Measurements from ENCODE around the gene DYNLRB1. TPM values are rescaled to one million over a fixed set of nuclear protein-coding genes. Genes with fewer than 3 reads are reported as not detected.

DYNLRB1 gene
- total and polyA plus RNA-seq, 2 of the 13 experiments (the other 11 are each of a cell fraction or from before 2014, with no cell fraction given): 140 to 244 TPM

GRCh38 chr20:34525709-34526416 lies 9.6 kb downstream of the DYNLRB1 start (continued):
- TF ChIP-seq FOXJ3 (CRISPR knock-in tag; IDR thresholded peaks at IDR 0.05; ENCODE audit: borderline replicate concordance): peak; percentile 70
- peak; percentile 77 for TF ChIP-seq PHF21A (CRISPR knock-in tag; IDR thresholded peaks at IDR 0.05)
- no peak for TF ChIP-seq RBAK (CRISPR knock-in tag; IDR thresholded peaks at IDR 0.05)
- TF ChIP-seq RBFOX2 (IDR thresholded peaks at IDR 0.05; ENCODE audit: low read depth, low read length): peak; percentile 43
- peak; percentile 39 for TF ChIP-seq ZNF768 (CRISPR knock-in tag; IDR thresholded peaks at IDR 0.05)
- TF ChIP-seq CREM (IDR thresholded peaks at IDR 0.05): peak; percentile 72
- TF ChIP-seq CREM (CRISPR knock-in tag; IDR thresholded peaks at IDR 0.05): no peak
- TF ChIP-seq PITX1 (CRISPR knock-in tag; IDR thresholded peaks at IDR 0.05): peak; percentile 86
- TF ChIP-seq ZNF33B (CRISPR knock-in tag; IDR thresholded peaks at IDR 0.05): no peak
- 0 out of 2 replicates have a peak, but pooled peaks have one; percentile 13 for TF ChIP-seq RAD21 (CRISPR knock-in tag; IDR thresholded peaks at IDR 0.05)
- no peak for TF ChIP-seq TERF1 (CRISPR knock-in tag; IDR thresholded peaks at IDR 0.05)
- TF ChIP-seq ZNF878 (CRISPR knock-in tag; IDR thresholded peaks at IDR 0.05): peak; percentile 95
- peak; percentile 60 for TF ChIP-seq CREB1 (IDR thresholded peaks at IDR 0.05)
- TF ChIP-seq CREB1 (CRISPR knock-in tag; IDR thresholded peaks at IDR 0.05): peak; percentile 88
- peak; percentile 98 for TF ChIP-seq ZNF501 (CRISPR knock-in tag; IDR thresholded peaks at IDR 0.05)
- peak; percentile 65 for TF ChIP-seq KDM6A (CRISPR knock-in tag; IDR thresholded peaks at IDR 0.05; ENCODE audit: low read depth)
- TF ChIP-seq NR0B2 (CRISPR knock-in tag; IDR thresholded peaks at IDR 0.05): peak; percentile 73
- no peak for TF ChIP-seq SOX6 (IDR thresholded peaks at IDR 0.05)
- TF ChIP-seq SOX6 (CRISPR knock-in tag; IDR thresholded peaks at IDR 0.05): peak; percentile 92
- TF ChIP-seq ZBTB25 (CRISPR knock-in tag; IDR thresholded peaks at IDR 0.05): no peak; the same call in 1 of the 2 replicates
- TF ChIP-seq HDAC1 (CRISPR knock-in tag; IDR thresholded peaks at IDR 0.05): peak; percentile 98
- TF ChIP-seq NFYC (CRISPR knock-in tag; IDR thresholded peaks at IDR 0.05): peak; percentile 43
- TF ChIP-seq REL (CRISPR knock-in tag; conservative IDR thresholded peaks at IDR 0.05): no peak; the same call in 1 of the 2 replicates
- TF ChIP-seq ZC3H4 (CRISPR knock-in tag; IDR thresholded peaks at IDR 0.05; ENCODE audit: borderline replicate concordance): peak; percentile 89; the same call in 1 of the 2 replicates
- peak; percentile 96 for TF ChIP-seq ZGPAT (CRISPR knock-in tag; IDR thresholded peaks at IDR 0.05)
- TF ChIP-seq YEATS4 (CRISPR knock-in tag; IDR thresholded peaks at IDR 0.05; ENCODE audit: borderline replicate concordance): no peak
- TF ChIP-seq SMC3 (IDR thresholded peaks at IDR 0.05; ENCODE audit: low read length): no peak
- peak; percentile 81; the same call in 1 of the 2 replicates for TF ChIP-seq ZC3H13 (CRISPR knock-in tag; IDR thresholded peaks at IDR 0.05)
- TF ChIP-seq HOXA3 (CRISPR knock-in tag; IDR thresholded peaks at IDR 0.05): no peak; the same call in 1 of the 2 replicates
- peak; percentile 61; the same call in 1 of the 2 replicates for TF ChIP-seq KLF11 (CRISPR knock-in tag; IDR thresholded peaks at IDR 0.05)
- no peak for TF ChIP-seq NR3C1 (CRISPR knock-in tag; IDR thresholded peaks at IDR 0.05)

Measured in HepG2 (cell line).